ENCODE data around the gene EZR. TPM values are rescaled to one million over a fixed set of nuclear protein-coding genes. Genes with fewer than 3 reads are reported as not detected.

Gene EZR
- total and polyA plus RNA-seq, 2 of the 8 experiments (the other 6 are each of a cell fraction or from before 2014, with no cell fraction given) = 122 to 286 TPM

DNA sequence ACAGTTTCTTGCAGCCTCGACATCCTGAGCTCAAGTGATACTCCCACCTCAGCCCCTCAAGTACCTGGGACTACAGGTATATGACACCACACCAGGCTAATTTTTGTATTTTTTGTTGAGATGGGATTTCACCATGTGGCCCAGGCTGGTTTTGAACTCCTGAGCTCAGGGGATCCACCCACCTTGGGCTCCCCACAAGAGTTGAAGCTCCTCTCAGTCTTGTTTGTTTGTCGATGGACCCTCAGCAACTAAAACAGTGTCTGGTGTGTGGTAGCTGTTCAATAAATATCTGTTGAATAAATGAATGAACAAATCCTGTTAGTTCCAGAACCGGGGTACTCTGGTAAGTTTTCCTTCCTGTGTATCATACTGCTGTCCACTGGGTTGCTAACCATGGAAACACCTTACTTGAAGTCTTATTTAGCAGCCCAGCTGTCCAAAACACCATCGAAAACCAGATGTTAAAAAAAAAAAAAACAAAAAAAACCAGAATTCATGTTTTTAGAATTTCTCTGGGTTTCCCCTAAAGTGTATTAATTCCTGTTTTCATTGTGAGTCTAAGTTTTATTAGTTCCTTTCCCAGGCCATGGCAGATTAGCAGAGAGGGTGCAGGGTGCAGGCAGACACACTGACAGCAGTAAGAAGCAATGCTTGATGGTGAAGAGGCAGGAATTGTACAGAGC, 7.8 kb upstream of the EZR start:
- no peak for DNase-seq (ENCODE audit: low read depth in 1 of 2, low spot score in 2 of 2)
- Histone ChIP-seq H2AK5ac (ENCODE audit: low read depth, low read length) (no peak overlapping the region), H3K79me1 (ENCODE audit: low read depth, low read length) (no peaks in the 10 kb centered on the region), H2BK5ac (ENCODE audit: low read depth, low read length) (no peak overlapping the region), H3K4me2 (ENCODE audit: insufficient read depth in 1 of 2, low read depth in 2 of 2, low read length in 2 of 2) (no peak overlapping the region), H3K4ac (replicated peaks; ENCODE audit: insufficient read length, low read depth, low read length) (no peak overlapping the region), H3K79me2 (ENCODE audit: control insufficient read depth in 1 of 2, insufficient read depth in 2 of 2, low read length in 2 of 2) (no peaks in the 10 kb centered on the region), H3K36me3 (ENCODE audit: control insufficient read depth in 2 of 4, insufficient read depth in 4 of 4, low read length in 3 of 4) (no peaks in the 10 kb centered on the region), H3K9me3 (ENCODE audit: insufficient read depth in 2 of 2, low read depth in 1 of 2, low read length in 1 of 2) (no peaks in the 10 kb centered on the region), H4K8ac (ENCODE audit: extremely low read depth, insufficient read depth, low read length) (no peak overlapping the region), H2BK20ac (ENCODE audit: low read length) (no peak overlapping the region), H2BK15ac (ENCODE audit: low read length) (no peak overlapping the region), H3K4me3 (ENCODE audit: extremely low read depth in 1 of 4, insufficient read depth in 2 of 4, low read depth in 3 of 4, low read length in 4 of 4) (no peak overlapping the region), H4K5ac (ENCODE audit: insufficient read length, low read depth, low read length) (no peak overlapping the region), H3K56ac (replicated peaks; ENCODE audit: insufficient read length, low read depth, low read length) (no peak overlapping the region), H2BK12ac (ENCODE audit: low read depth, low read length) (0 out of 2 replicates have a peak overlapping the region, but pooled peaks have one; percentile 82), H3K14ac (ENCODE audit: insufficient read length) (no peak overlapping the region), H4K91ac (replicated peaks; ENCODE audit: insufficient read length, low read length) (no peak overlapping the region), H3K9ac (replicated peaks in 1 of 4; ENCODE audit: extremely low read depth in 1 of 4, low read depth in 3 of 4, low read length in 3 of 4) (no peak overlapping the region), H3K27ac (ENCODE audit: low read depth, low read length) (no peak overlapping the region), H3K23ac (ENCODE audit: insufficient read length) (no peak overlapping the region), H3K4me1 (replicated peaks in 1 of 4; ENCODE audit: control insufficient read depth in 3 of 4, insufficient read depth in 4 of 4, low read length in 3 of 4) (peaks cover 0 to 8% (median 5%) of the 10 kb centered on the region in 4 experiments; a peak in 4 of 7 replicates), H2AFZ (ENCODE audit: low read length) (no peak overlapping the region), H4K20me1 (replicated peaks in 1 of 2; ENCODE audit: control insufficient read depth in 1 of 2, insufficient read depth in 2 of 2, low read length in 2 of 2) (no peaks in the 10 kb centered on the region), H3K23me2 (ENCODE audit: low read depth, low read length) (no peaks in the 10 kb centered on the region), H3K27me3 (replicated peaks in 1 of 4; ENCODE audit: control insufficient read depth in 3 of 4, extremely low read depth in 1 of 4, insufficient read depth in 3 of 4, low read length in 3 of 4) (no peaks in the 10 kb centered on the region), H3K18ac (ENCODE audit: extremely low read depth, low read length) (no peak overlapping the region), H2BK120ac (replicated peaks; ENCODE audit: low read depth, low read length) (no peak overlapping the region)
- ChIA-PET POLR2A (ENCODE audit: partially characterized antibody) (interaction anchor here (0.6 to 1.1 kb wide), 2 partner anchors 10 to 27 kb away, joined by 3 read pairs; no protein-coding TSS in a partner anchor), CTCF (ENCODE audit: partially characterized antibody) (interaction anchor here (0.6 to 0.7 kb wide), 3 partner anchors 42 to 237 kb away, joined by 3 read pairs; no protein-coding TSS in a partner anchor)
- no peak for FAIRE-seq
- 95% methylated on average over 4 of the region's 4 CpGs; no CpG with 5 or more reads in 1 of the 2 experiments for WGBS, 2 experiments (ENCODE audit: extremely low coverage in 1 of 2, insufficient coverage in 1 of 2, insufficient read length in 1 of 2, insufficient replicate concordance in 2 of 2, low coverage in 1 of 2, low lambda C conversion rate in 2 of 2, missing lambda C conversion rate in 1 of 2)
- TF ChIP-seq SIRT6 (IDR thresholded peaks at IDR 0.05; ENCODE audit: low read length) (no peak), ZNF274 (IDR thresholded peaks at IDR 0.05; ENCODE audit: borderline replicate concordance, extremely low read depth, low read length) (no peak), BACH1 (IDR thresholded peaks at IDR 0.05; ENCODE audit: low read length) (no peak), EZH2 (IDR thresholded peaks at IDR 0.05; ENCODE audit: low read depth, low read length, severe bottlenecking) (no peak)
